Measurements from ENCODE around the gene RAP1GDS1. TPM values are rescaled to one million over a fixed set of nuclear protein-coding genes. Genes with fewer than 3 reads are reported as not detected.

RAP1GDS1 gene
- total and polyA plus RNA-seq, 8 donors = 8.7 to 49.9 (median 13.9) TPM

DNA sequence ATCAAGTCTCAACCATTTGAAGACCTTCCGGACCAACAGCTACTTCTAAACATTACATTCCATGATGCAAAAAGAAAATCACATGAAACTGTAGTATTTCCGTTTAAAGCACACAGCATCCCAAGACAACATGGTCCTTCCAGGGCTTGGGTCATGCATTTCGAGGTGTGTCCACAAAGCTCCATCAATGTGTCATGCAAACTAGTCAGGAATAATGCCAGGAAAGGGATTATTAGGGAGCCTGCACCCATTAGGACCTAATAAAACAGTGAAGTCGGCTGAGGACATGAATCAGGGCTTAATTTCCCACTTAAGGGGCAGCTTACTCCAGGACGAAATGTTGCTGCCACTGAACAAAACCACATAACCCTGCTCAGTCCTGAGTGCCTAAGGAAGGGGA is 219.4 kb downstream of the RAP1GDS1 start:
- H3K4me1 ChIP-seq = peaks cover 0 to 24% (median 10%) of the 10 kb centered on the region in 4 donors
- WGBS, 5 donors = 74 to 89% (median 85%) methylated on average over 5 of the region's 5 CpGs
- TF ChIP-seq, protein P1, sequence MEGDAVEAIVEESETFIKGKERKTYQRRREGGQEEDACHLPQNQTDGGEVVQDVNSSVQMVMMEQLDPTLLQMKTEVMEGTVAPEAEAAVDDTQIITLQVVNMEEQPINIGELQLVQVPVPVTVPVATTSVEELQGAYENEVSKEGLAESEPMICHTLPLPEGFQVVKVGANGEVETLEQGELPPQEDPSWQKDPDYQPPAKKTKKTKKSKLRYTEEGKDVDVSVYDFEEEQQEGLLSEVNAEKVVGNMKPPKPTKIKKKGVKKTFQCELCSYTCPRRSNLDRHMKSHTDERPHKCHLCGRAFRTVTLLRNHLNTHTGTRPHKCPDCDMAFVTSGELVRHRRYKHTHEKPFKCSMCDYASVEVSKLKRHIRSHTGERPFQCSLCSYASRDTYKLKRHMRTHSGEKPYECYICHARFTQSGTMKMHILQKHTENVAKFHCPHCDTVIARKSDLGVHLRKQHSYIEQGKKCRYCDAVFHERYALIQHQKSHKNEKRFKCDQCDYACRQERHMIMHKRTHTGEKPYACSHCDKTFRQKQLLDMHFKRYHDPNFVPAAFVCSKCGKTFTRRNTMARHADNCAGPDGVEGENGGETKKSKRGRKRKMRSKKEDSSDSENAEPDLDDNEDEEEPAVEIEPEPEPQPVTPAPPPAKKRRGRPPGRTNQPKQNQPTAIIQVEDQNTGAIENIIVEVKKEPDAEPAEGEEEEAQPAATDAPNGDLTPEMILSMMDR (IDR thresholded peaks at IDR 0.05) = no peak
- no peak for TF ChIP-seq EP300 (IDR thresholded peaks at IDR 0.05)
- no peak for TF ChIP-seq POLR2AphosphoS5 (IDR thresholded peaks at IDR 0.05)
- TF ChIP-seq POLR2A (IDR thresholded peaks at IDR 0.05) = no peak
- H3K27me3 ChIP-seq = no peaks in the 10 kb centered on the region
- H3K27ac ChIP-seq = no peak overlapping the region
- H3K36me3 ChIP-seq = peaks cover 0 to 27% (median 3%) of the 10 kb centered on the region in 4 donors
- intact Hi-C loops (cut with DNase I; ENCODE audit: low total_unique reads) = no loop called here
- DNase-seq = no peak
- no peak overlapping the region for H3K4me3 ChIP-seq
- H3K9me3 ChIP-seq = no peaks in the 10 kb centered on the region

DNA sequence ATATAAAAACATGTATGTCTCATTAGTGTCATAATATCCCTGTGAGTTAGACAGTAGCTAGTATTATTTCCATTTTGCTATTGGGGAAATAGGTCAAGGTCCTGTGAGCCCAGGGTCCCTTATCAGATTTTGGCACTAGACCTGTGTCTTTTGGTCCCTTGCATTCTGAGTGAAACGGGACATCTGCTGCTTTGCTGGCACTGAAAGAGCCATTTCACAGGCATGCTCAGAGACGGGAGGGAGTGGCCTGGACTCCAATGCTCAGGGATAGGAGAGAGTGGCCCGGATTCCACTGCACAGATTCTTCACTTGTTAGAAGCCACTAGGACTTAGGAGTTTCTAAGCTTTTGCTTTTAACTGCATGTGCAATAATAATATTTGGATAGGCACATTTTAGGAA is 220.0 kb downstream of the RAP1GDS1 start:
- Histone ChIP-seq H3K9me3 (no peaks in the 10 kb centered on the region), H3K4me3 (no peak overlapping the region), H3K4me1 (peaks cover 0 to 24% (median 10%) of the 10 kb centered on the region in 4 donors), H3K27me3 (no peaks in the 10 kb centered on the region), H3K27ac (no peak overlapping the region), H3K36me3 (peaks cover 0 to 21% (median 1%) of the 10 kb centered on the region in 4 donors)
- peak in 1 of 2 donors; percentile 22 for DNase-seq
- 26 to 44% (median 39%) methylated on average over 3 of the region's 3 CpGs for WGBS, 5 donors
- intact Hi-C loops (cut with DNase I; ENCODE audit: low total_unique reads) = no loop called here
- TF ChIP-seq POLR2AphosphoS5 (IDR thresholded peaks at IDR 0.05) (no peak), EP300 (IDR thresholded peaks at IDR 0.05) (no peak), POLR2A (IDR thresholded peaks at IDR 0.05) (no peak)
- TF ChIP-seq, protein P1 (IDR thresholded peaks at IDR 0.05) = no peak

DNA sequence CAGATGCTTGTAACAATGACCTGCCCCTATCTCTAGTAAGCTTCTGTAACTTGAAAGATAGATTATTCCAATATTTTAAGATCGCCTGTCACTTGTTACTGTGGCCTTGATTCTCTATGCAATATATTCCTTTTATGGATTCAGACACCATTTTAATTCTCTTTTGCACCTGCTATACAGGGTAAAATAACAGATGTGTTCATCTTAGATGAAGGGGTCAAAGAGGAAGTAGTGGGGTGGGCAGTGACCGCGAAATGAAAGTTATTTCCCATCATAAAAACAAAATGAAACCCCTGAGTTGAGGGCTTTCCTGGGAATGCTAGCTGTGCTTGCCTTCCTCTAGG is 221.3 kb downstream of the RAP1GDS1 start:
- intact Hi-C loops (cut with DNase I; ENCODE audit: low total_unique reads) = no loop called here
- H3K36me3 ChIP-seq = peaks cover 0 to 10% (median 0%) of the 10 kb centered on the region in 4 donors
- H3K27ac ChIP-seq = peak overlapping the region in 2 of 5 donors; percentile 39 to 66
- TF ChIP-seq POLR2AphosphoS5 (IDR thresholded peaks at IDR 0.05) (no peak), POLR2A (IDR thresholded peaks at IDR 0.05) (no peak), EP300 (IDR thresholded peaks at IDR 0.05) (no peak)
- TF ChIP-seq, protein P1 (IDR thresholded peaks at IDR 0.05) = no peak
- WGBS, 5 donors = 80 to 91% (median 86%) methylated on average over 3 of the region's 3 CpGs
- H3K9me3 ChIP-seq = no peaks in the 10 kb centered on the region
- no peaks in the 10 kb centered on the region for H3K27me3 ChIP-seq
- DNase-seq = no peak
- H3K4me1 ChIP-seq = peaks cover 0 to 24% (median 10%) of the 10 kb centered on the region in 4 donors
- H3K4me3 ChIP-seq = no peak overlapping the region

DNA sequence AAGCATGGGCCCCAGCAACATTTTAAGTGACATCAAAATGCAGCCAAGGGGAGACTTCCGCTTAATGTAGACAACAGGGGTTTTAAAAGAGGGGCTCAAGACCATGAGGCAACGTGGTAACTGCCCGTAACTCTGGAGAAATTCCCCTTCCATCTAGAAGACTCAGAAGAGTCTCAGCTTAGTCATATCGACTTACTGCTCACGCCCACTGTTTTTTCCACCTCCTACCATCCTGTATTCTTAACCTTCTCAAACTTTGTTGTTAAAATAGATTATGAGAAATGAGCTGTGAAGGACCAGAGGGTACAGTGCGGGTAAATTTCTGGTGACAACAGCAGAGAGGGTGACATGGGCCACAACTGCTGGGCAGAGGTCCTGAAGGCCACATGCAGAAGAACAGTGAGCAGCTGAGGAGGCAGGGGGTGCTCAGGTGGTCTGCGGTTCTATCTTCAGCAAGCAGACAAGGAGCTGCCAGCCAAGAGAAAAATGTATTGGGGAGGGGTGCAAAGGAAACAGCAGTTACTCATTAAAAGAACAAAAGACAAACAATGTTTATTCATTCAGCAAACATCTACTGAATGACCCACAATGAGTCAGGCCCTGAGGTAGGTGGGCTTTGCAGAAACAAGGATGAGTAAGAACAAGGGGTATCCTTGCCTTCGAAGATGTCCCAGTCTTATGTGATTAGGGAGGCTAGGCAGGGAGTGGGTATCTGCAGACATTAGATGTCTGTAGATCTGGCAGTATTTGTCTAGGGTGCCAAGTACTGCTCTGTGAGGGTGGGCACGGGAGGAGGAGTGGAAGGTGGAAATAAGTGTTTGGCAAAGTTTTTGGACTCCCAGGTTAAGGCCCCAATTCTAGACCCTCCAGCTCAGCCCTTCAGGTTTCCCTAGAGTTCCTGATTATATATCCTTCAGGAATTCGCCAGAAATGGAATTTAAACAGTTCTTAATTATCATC is 221.9 kb downstream of the RAP1GDS1 start:
- intact Hi-C loops (cut with DNase I; ENCODE audit: low total_unique reads) = no loop called here
- no peak for TF ChIP-seq POLR2A (IDR thresholded peaks at IDR 0.05)
- TF ChIP-seq EP300 (IDR thresholded peaks at IDR 0.05) = no peak
- no peak for TF ChIP-seq POLR2AphosphoS5 (IDR thresholded peaks at IDR 0.05)
- TF ChIP-seq, protein P1 (IDR thresholded peaks at IDR 0.05) = no peak
- Histone ChIP-seq H3K4me3 (no peak overlapping the region), H3K27me3 (no peaks in the 10 kb centered on the region), H3K27ac (peak overlapping the region; percentile 1 to 79 (median 54)), H3K9me3 (no peaks in the 10 kb centered on the region), H3K36me3 (peaks cover 0 to 4% (median 0%) of the 10 kb centered on the region in 4 donors), H3K4me1 (peaks cover 0 to 24% (median 10%) of the 10 kb centered on the region in 4 donors)
- 67 to 87% (median 76%) methylated on average over 10 of the region's 10 CpGs for WGBS, 5 donors
- no peak for DNase-seq

All from stomach (tissue), 9 donors.